HG03457 (cell line): ENCODE results near the gene RGS4.

Experiments used
- ATAC-seq: cut with Tn5 transposase; IDR thresholded peaks from one replicate; pipeline ENCODE4 v1.9.1; 2021; ENCODE audit warnings: moderate number of reproducible peaks; ENCODE audit not compliant: unreplicated experiment

Gene RGS4

DNA sequence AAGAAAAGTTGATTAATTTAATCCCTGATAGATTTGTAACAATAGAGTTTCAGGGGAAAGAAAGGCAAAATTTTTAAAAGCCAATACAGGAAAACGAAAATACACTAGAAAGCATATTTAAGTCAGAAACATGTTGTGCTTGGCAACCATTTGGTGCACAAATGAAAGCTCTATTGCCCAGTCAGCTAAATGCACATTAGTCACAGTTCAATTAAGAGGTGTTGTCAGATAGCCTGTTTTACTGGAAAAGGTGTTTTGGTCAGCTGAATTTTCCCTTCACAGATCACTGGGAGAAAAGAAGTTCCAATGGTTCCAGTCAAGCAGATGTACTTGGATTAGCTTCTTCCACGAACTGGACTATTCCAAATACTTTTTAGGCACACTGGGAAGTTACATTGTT, 25.4 kb downstream of the RGS4 start:
- no peak for ATAC-seq

DNA sequence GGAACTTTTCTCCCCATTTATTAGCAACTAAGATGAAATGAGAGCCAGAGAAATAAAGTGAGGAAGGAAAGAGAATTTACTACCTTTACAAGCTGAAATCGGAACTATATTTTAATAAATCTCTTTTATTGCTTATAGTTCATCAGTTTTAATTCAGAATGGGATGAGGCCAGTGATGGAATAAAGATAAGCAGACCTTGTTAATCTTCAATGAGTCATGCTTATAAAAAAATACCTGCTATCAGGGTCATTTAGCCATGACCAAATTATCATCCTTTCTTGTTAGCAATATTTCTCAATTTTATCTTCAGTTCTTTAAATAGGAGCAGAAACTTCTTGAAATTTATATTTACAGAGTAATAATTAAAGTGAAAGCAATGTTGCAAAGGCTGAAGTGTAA, 26.1 kb downstream of the RGS4 start:
- no peak for ATAC-seq

DNA sequence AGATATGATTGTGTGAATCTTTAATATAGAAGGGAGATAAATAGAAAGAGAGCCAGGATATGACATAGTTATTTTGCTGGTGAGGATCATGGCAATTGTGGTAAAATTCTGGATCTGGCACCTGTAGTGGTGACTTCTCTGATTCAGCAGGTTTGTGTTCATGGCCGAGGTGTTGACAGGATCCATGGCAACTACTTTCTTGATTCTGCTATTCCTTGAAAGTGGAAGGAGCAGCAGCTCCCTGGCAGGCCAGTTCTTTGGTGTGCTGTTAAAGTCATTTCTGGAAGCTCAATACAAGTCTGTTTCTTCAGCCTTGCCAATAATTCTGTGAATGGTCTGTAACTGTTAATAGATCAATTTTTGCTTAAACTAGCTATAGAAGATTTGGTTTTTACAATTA, 33.4 kb downstream of the RGS4 start:
- ATAC-seq = no peak

DNA sequence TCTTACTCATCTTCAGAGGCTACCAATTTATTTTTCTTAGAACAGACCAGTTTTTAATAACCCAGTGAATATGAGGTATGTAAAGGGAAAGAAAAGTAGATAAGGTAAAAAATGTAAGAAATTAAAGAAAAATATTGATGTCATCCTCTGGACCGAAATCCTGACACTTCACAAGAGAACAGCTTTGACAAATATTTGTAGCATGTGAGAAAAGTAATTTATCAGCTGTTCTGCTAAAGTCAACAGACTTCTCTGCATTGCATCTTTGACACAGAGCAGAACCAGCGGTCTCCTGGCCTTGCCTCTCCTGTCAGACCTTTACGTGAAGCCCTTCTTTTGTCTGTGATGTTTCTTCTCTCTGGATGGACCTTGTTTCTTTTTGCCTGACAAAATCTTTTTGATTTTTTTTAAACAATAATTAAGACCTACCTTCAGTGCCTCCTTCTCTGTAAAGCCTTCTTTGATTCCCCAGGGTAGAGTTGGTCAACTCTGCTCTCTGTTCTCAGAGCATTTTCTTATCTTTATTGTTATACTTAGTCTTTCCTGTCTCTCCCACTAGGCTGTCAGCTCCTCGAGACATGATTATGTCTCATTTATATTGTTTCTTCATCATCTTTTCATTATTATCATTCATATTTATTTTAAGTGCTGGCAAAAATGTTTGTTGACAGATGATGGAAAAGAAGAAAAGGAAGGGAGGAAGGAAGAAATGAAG, 35.4 kb downstream of the RGS4 start:
- ATAC-seq = no peak

DNA sequence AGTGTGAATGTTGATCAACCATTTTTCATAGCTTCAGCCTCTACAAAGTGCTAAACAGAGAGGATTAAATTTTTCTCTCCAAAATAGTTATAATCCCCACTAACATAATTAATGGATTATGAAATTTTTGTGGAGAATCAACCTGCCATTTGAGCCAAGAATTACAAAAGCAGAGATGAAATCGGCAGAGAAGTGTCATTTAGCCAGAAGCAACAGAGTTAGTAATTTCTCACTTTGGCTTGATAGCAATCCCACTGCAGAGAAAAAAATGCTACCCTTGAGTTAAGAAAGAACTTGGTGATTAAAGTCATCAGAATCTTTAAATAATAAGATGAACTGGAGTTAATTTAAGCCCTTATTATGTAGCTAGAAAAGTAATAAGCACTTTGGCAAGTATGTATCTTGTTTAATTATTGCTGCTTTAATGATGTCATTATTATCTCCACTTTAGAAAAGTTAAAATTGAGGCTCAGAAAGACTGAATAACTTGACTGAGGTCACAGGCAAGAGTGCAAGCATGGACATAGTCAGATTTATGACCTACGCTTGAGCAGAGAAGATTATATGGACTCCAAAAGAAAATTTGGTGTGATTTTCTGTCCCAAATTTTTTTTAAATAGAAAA, 37.3 kb downstream of the RGS4 start:
- ATAC-seq = no peak

DNA sequence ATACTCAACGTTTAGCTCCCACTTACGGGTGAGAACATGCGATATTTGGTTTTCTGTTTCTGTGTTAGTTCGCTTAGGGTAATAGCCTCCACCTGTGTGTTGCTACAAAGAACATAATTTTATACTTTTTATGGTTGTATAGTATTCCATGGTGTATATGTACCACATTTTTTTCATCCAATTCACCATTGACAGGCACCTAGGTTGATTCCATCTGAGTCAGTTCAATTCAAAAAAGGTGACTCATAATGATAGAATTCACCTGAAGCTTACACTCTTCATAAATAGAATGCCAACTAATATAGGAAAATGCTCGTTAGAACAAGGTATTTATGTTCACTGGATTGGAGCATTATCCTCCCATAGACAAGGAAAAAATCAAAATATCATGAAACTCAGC, 38.5 kb downstream of the RGS4 start:
- ATAC-seq = no peak

DNA sequence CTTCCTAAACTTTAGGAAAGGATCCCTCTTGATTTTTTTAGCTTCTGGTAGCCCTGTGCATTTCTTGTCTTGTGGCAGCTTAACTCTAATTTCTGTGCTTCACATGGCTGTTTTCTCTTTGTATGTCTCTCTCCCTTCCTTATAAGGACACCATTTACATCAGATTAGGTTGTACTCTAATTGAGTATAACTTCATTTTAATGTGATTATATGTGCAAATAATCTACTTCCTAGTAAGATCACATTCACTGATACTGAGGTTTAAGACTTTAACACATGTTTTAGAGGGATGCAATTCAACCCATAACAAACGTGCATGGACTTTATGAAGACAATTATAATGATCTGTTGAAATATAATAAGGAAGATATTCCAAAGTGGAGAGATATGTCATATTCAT, 46.7 kb downstream of the RGS4 start:
- ATAC-seq = no peak

DNA sequence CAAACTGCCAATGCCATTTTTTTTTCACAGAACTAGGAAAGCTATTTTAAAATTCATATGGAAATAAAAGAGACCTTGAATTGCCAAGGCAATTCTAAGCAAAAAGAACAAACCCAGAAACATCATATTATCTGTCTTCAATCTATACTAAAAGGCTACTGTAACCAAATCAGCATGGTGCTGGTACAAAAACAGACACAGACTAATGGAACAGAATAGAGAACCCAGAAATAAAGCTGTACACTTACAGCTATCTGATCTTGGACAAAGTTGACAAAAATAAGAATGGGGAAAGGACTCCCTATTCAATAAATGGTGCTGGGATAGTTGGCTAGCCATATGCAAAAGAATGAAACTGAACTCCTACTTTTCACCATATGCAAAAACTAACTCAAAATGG, 50.5 kb downstream of the RGS4 start:
- ATAC-seq = no peak

DNA sequence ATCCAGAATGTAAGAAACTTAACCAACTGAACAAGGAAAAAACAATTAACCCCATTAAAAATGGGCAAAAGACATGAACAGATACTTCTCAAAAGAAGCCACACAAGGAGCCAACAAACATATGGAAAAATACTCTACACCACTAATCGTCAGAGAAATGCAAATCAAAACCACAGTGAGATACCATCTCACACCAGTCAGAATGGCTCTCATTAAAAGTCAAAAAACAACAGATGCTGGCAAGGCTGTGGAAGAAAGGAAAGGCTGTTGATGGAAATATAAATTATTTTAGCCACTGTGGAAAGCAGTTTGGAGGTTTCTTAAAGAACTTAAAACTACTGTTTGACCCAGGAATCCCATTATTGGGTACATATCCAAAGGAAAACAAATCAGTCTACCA, 51.2 kb downstream of the RGS4 start:
- no peak for ATAC-seq

DNA sequence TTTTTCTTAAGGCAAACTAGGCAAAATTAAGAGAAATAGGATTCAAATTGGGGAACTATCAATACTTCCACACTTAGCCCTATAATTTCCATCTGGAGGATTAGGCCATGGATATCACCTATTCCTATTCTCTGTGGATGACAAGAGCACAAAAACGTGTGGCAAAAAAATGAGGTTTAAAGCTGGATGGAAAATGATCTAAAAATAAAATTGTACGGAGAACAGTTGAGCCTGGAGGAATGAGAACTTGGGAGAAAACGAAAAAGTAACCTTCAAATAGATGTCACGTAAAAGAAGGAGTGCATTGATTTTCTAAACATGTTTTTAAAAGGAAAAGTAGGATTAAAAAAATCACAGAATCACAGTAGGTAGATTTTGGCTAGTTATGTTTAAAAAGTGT, 55.7 kb downstream of the RGS4 start:
- no peak for ATAC-seq
